ENCODE data around the gene CCDC88B.

DNA sequence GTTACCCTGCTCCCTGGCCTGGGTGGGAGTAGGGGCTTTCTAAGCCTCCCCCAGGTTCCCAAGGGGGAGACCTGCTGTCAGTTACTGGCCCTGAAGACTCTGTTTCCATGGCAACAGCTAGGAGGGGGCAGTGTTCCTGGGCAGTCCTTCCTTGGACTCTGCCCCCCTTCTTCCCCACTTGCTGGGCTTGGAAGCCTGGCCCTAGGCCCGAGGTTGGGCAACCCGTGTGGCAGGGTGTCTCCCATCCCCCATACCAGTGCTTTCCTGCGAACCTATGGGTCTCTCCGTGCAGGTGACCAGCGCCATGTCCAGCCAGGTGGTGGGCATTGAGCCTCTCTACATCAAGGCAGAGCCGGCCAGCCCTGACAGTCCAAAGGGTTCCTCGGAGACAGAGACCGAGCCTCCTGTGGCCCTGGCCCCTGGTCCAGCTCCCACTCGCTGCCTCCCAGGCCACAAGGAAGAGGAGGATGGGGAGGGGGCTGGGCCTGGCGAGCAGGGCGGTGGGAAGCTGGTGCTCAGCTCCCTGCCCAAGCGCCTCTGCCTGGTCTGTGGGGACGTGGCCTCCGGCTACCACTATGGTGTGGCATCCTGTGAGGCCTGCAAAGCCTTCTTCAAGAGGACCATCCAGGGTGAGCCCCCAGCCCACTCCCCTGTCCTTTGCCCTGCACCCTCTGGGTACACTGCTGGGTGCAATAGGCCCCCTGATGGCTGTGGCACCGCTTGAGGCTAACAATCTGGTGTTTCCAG is 33.0 kb upstream of the CCDC88B start:
- TF ChIP-seq, protein P1, sequence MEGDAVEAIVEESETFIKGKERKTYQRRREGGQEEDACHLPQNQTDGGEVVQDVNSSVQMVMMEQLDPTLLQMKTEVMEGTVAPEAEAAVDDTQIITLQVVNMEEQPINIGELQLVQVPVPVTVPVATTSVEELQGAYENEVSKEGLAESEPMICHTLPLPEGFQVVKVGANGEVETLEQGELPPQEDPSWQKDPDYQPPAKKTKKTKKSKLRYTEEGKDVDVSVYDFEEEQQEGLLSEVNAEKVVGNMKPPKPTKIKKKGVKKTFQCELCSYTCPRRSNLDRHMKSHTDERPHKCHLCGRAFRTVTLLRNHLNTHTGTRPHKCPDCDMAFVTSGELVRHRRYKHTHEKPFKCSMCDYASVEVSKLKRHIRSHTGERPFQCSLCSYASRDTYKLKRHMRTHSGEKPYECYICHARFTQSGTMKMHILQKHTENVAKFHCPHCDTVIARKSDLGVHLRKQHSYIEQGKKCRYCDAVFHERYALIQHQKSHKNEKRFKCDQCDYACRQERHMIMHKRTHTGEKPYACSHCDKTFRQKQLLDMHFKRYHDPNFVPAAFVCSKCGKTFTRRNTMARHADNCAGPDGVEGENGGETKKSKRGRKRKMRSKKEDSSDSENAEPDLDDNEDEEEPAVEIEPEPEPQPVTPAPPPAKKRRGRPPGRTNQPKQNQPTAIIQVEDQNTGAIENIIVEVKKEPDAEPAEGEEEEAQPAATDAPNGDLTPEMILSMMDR (IDR thresholded peaks at IDR 0.05; ENCODE audit: poor library complexity): no peak
- TF ChIP-seq EZH2 (IDR thresholded peaks at IDR 0.05; ENCODE audit: borderline replicate concordance): no peak
